GM12872 (cell line): Measurements from ENCODE around the gene IGF1R.

ENCODE experiments used
- CTCF ChIP-seq: IDR thresholded peaks from 3 replicates; pipeline ENCODE4 v1.5.1; 2011; ENCODE audit warnings: low read depth, mild to moderate bottlenecking, low read length, moderate library complexity; ENCODE audit not compliant: insufficient read depth

IGF1R gene

GRCh38 chr15:98650417-98651035 lies 2.2 kb downstream of the IGF1R start:
- TF ChIP-seq CTCF = no peak

- no peak for TF ChIP-seq CTCF
Measured at GRCh38 chr15:98651036-98651481, 2.7 kb downstream of the IGF1R start.

- TF ChIP-seq CTCF = no peak
Measured at GRCh38 chr15:98651581-98652220, 3.4 kb downstream of the IGF1R start.

- no peak for TF ChIP-seq CTCF
Measured at GRCh38 chr15:98653686-98654085, 5.3 kb downstream of the IGF1R start.

GRCh38 chr15:98654790-98655360 lies 6.5 kb downstream of the IGF1R start:
- TF ChIP-seq CTCF = no peak

- no peak for TF ChIP-seq CTCF
Measured at GRCh38 chr15:98655732-98656131, 7.4 kb downstream of the IGF1R start.

GRCh38 chr15:98657721-98658120 lies 9.4 kb downstream of the IGF1R start:
- TF ChIP-seq CTCF = no peak
